ENCODE results near the gene C11orf21.
A peak's percentile ranks its signal among the peaks of the same experiment; 100 is the strongest.

C11orf21 gene

DNA sequence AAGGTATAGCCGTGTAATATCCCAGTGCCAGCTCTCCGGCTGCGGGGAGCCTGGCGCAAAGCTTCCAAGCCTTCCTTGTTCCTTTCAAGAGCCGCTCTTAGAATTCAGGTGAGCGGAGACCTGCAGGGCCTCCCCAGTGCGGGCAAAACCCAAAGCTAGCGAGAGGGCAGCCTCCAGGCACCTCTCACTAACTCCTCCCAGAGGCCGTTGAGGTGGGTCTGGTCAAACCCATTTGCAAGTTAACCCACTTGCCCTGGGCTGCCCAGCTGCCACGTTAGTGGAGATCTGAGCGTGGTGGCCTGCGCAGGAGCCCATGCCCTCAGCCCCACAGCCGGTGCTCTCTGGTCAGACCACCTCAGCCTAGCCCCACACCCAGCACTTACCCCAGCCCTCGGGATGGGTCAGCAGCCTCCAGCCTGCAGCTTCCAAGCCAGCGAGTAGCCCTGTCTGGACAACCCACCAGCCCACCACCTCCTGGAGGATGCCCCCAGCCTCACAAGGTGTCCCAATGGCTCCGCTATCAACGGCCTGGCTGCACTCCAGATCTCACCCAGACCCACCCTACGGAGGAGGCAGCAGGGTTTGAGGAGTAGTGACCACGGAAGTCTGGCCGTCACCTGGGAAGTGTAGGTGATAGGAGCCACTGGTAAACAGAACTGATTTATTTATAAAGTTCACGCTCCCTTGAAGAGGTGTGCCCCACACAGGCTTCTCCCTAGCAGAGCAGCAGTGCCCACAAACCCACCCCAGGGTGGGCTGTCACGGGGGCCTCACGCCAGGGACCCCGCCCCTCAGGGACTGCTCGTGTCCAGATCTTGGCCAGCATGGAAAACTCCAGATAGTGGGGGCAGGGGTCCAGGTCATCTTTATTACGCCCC, 33.6 kb downstream of the C11orf21 start:
- ATAC-seq = no peak
- Mint-ChIP-seq H3K9me3 (no peaks in the 10 kb centered on the region), H3K4me3 (peak overlapping the region; percentile 71), H3K36me3 (peaks cover 6% of the 10 kb centered on the region), H3K4me1 (peaks cover 34% of the 10 kb centered on the region), H3K27ac (peak overlapping the region; percentile 54)
- peak in 1 of 2 donors; percentile 50 for DNase-seq (ENCODE audit: low spot score in 2 of 2)

DNA sequence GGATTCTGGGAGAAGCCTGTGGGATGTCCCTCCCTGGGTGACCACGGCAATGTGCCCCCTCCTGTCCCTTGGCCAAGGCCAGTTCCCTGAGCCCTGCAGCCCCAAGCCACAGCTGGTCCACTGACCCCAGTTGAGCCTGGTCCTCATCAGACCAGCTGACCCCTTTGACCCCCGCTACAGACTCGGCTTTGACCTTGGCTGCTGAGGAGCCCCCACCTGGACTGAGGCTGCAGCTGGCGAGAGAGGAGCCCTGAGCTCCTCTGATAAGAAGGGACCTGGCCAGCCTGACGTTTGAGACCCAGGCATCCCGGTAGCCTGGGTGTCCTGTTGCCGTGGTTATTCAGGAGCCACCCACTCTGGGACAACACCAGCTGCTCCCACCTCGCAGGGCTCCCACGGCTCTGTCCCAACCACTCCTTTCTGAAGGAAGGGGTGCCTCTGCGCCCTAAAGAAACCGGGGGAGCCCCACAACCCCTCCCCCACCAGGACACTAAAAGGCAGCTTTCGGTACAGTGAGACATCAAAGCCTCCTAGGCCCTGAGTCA, 34.3 kb downstream of the C11orf21 start:
- peaks cover 34% of the 10 kb centered on the region for H3K4me1 Mint-ChIP-seq
- H3K36me3 Mint-ChIP-seq = peaks cover 6% of the 10 kb centered on the region
- H3K9me3 Mint-ChIP-seq = no peaks in the 10 kb centered on the region
- no peak overlapping the region for H3K4me3 Mint-ChIP-seq
- DNase-seq (ENCODE audit: low spot score in 2 of 2) (peak in 1 of 2 donors; percentile 51), ATAC-seq (no peak)
- H3K27ac Mint-ChIP-seq = no peak overlapping the region

DNA sequence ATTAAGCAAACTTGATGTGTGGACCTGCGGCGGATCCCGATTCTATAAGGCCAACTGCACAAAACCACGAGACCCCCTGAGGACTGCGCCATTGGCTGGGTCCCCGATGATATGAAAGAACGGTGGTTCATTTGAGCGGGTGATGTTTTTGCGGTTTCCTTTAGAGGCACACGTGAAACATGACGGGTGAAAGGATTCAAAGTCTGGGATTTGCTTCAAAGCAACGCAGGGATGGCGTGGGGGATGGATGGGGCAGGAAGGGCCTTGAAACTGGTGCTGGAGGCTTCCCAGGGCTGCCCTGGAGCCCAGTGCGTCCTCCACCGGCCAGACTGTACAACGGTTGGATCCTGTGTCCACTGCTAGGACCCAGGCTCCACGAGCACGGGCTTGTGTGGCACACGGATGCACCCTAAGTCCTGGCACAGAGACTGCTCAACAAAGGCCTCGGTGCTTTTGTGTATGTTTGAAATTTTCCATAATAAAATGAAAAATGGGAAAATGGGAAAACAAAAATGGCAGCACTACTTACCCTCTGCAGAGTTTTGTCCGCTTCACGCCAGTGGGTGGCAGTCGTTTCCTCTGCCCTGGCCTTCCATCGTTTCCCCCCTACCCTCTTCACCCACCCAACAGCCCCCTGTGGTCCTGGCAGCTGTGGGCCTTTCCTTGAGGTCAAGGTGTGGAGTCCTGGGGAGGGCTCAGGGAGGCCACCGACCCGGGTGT, 35.0 kb downstream of the C11orf21 start:
- H3K27ac Mint-ChIP-seq = peak overlapping the region; percentile 81
- H3K36me3 Mint-ChIP-seq = peaks cover 6% of the 10 kb centered on the region
- no peaks in the 10 kb centered on the region for H3K9me3 Mint-ChIP-seq
- no peak for ATAC-seq
- H3K4me1 Mint-ChIP-seq = peaks cover 34% of the 10 kb centered on the region
- H3K4me3 Mint-ChIP-seq = peak overlapping the region; percentile 48
- peak in 1 of 2 donors; percentile 44 for DNase-seq (ENCODE audit: low spot score in 2 of 2)

DNA sequence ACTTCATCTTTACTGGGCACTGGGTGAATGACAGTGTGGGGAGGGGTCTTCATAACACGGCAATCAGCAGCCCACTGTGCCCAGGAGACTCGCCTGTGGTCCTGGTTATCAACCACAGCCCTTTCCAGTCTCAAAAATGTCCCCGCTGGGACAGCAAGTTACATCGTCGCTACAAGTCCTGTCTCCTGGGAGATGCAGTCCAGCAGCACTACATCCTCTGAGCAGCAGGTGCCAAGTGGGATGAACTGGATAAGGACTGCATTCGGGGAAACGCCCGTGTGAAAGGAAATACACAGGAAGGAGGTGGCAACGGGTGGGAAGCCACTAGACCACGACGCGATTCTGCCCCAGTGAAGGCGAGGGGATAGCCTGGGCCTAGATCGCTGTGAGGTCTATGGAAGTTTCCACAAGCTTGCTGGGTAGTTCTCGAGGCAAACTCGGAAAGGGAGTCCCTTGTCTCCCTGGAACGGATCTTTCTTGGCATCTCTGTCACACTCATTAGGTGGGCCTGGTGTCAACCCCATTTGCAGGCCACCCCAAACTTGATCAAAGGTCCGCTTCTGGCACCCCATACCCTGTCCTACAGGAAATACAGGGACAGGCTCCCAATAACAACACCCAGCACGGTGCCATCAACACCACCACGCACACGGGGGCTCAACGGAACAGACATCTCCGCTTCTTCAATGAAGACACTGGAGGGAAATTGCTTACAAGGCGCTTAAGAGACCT, 35.7 kb downstream of the C11orf21 start:
- Mint-ChIP-seq H3K4me1 (peaks cover 28% of the 10 kb centered on the region), H3K4me3 (peak overlapping the region; percentile 48), H3K27ac (peak overlapping the region; percentile 81), H3K36me3 (peaks cover 6% of the 10 kb centered on the region), H3K9me3 (no peaks in the 10 kb centered on the region)
- no peak for ATAC-seq
- DNase-seq (ENCODE audit: low spot score in 2 of 2) = peak in 1 of 2 donors; percentile 56

DNA sequence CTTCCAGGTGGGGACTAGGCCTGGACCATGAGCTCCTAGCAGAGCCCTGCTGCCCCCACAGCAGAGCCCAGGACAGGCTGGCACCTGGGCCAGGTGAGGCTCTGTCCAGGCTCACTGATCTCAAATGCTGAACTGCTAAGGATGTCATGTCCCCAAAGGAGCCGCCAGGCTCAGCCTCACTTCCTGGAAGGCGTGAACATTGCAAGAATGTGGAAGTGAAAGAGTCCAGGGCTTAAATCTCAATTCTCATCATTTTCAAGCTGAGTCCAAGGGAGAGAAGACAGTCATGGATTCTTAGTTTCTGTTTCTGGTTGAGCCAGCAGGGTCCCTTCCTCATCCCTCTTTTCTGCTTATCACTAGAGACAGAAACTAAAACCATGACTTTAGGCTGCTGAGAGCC, 36.3 kb downstream of the C11orf21 start:
- ATAC-seq (peak; percentile 46), DNase-seq (ENCODE audit: low spot score in 2 of 2) (peak in 1 of 2 donors; percentile 55)
- Mint-ChIP-seq H3K27ac (peak overlapping the region; percentile 81), H3K36me3 (peaks cover 6% of the 10 kb centered on the region), H3K9me3 (no peaks in the 10 kb centered on the region), H3K4me3 (peak overlapping the region; percentile 48), H3K4me1 (peaks cover 28% of the 10 kb centered on the region)

DNA sequence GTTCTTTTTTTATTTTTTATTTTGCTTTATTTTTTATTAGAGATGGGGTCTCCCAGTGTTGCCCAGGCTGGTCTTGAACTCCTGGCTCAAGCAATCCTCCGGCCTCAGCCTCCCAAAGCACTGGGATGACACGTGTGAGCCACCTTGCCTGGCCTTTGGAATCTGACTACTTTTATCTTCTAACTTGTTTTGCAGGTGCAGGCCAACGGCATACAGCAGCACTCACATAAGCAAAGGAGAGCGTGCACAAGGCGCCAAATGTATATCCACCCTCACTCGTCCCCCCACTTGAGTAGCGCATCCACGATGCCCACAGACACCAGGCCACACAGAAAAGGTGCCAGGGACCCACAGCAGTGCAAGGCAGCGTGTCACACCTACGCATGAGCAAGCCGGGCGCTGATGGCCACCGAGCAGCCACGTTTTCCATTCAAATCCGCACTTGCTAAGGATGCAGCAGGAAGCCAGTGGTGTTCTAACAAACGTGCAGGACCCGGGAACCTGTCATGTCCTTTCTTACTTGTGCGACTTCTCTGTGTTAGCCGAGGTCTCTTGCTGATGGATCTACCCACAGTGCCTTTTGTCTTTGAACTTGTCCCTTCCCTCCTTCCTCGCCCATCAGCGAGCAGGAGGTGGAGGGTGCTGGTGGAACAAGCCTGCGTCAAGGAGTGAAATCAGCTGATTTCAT, 37.2 kb downstream of the C11orf21 start:
- DNase-seq (ENCODE audit: low spot score in 2 of 2) (peak in 1 of 2 donors; percentile 42), ATAC-seq (no peak)
- H3K27ac Mint-ChIP-seq = no peak overlapping the region
- peaks cover 28% of the 10 kb centered on the region for H3K4me1 Mint-ChIP-seq
- H3K36me3 Mint-ChIP-seq = peaks cover 6% of the 10 kb centered on the region
- no peaks in the 10 kb centered on the region for H3K9me3 Mint-ChIP-seq
- no peak overlapping the region for H3K4me3 Mint-ChIP-seq

DNA sequence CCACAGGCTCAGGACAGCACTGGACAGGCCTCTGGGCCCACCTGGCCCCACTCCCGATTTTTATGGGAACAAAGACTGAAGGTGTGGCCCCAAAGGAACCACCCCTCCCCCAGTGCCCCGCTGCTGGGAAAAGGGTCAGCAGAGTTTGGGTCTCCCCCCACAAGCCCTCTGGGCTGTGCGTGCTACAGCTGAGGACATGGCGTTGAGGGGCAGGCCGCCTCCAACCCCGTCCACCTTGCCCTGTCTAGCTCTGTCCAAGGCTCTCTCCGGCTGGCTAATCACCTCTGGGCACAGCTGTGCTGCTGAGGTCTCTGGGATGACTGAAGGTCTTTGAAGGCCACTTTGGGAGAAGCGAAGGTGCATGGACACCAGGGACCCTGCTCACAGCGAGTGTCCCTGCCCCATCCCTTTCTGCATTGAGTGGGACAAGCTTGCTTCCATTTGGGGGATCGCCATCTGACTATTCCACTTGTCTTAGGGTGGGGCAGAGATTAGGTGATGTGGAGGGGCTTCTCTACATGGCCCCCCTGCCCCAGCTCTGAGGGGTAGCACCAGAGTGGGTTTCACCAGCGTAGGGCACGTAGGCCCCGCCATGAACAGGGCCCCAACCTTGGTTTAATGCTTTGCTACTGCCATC, 37.9 kb downstream of the C11orf21 start:
- no peaks in the 10 kb centered on the region for H3K9me3 Mint-ChIP-seq
- DNase-seq (ENCODE audit: low spot score in 2 of 2) = no peak
- no peak overlapping the region for H3K27ac Mint-ChIP-seq
- no peak for ATAC-seq
- no peak overlapping the region for H3K4me3 Mint-ChIP-seq
- H3K36me3 Mint-ChIP-seq = peaks cover 6% of the 10 kb centered on the region
- H3K4me1 Mint-ChIP-seq = peaks cover 28% of the 10 kb centered on the region

DNA sequence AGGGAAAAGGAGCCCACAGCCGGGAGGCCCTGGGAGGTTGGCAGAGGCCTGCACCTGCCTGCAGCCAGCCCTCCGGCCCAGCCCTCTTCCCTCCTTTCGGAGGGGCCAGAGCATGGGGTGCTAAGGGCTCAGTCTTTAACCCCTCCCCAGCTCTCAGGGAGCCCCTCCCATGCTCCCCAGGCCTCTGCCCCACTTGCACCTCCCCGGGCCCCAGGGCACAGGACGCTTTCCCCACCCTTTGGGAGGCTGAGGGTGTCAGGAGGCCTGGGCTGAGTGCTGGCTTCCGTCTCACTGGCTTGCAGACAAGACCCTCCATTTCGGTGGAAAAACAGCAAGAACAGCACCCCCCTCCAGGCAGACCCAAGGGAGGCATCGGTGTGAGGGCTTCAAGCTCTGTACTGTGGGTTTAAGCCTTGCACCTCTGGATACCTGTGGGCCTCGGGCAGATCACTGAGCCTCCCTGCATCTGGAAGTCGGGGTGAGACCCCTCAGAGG, 38.6 kb downstream of the C11orf21 start:
- no peaks in the 10 kb centered on the region for H3K9me3 Mint-ChIP-seq
- H3K4me1 Mint-ChIP-seq = peaks cover 26% of the 10 kb centered on the region
- no peak overlapping the region for H3K4me3 Mint-ChIP-seq
- H3K36me3 Mint-ChIP-seq = peaks cover 4% of the 10 kb centered on the region
- no peak overlapping the region for H3K27ac Mint-ChIP-seq
- ATAC-seq (no peak), DNase-seq (ENCODE audit: low spot score in 2 of 2) (no peak)

DNA sequence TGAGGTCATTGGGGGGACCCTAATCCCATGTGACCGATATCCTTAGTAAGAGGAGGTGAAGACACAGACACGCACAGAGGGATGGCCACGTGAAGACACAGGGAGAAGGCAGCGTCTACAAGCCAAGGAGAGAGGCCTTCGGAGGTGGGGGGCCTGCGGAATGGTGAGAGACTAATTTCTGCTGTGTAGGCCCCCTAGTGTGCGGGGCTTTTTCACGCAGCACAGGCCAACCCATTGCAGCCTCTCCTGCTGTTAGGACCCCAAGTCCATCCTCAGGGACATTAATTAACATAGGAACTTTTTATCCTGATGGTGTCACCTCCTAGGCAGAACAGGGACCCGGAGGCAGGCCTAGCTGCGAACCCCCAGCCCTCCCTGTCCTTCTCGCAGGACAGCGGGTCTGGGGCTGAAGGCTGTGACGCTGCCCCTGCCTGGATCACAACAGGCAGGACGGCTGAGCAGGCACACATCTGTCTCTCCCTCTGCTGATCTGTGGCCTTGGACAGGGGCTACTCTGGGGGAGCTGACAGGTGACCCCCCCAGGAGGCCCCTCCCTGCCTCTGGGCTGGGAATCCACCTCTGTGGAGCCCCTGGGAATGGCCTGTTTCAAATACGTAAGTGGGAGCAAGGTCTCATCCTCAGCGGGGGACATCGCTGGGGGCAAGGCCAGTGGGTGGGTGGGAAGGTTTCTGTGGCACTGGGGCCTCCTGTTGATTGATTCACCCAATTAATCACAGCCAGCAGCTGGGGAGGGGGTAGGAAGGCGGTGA, 39.2 kb downstream of the C11orf21 start:
- peak overlapping the region; percentile 58 for H3K27ac Mint-ChIP-seq
- H3K9me3 Mint-ChIP-seq = no peaks in the 10 kb centered on the region
- peaks cover 22% of the 10 kb centered on the region for H3K4me1 Mint-ChIP-seq
- H3K36me3 Mint-ChIP-seq = no peaks in the 10 kb centered on the region
- DNase-seq (ENCODE audit: low spot score in 2 of 2) = no peak
- H3K4me3 Mint-ChIP-seq = no peak overlapping the region
- no peak for ATAC-seq

DNA sequence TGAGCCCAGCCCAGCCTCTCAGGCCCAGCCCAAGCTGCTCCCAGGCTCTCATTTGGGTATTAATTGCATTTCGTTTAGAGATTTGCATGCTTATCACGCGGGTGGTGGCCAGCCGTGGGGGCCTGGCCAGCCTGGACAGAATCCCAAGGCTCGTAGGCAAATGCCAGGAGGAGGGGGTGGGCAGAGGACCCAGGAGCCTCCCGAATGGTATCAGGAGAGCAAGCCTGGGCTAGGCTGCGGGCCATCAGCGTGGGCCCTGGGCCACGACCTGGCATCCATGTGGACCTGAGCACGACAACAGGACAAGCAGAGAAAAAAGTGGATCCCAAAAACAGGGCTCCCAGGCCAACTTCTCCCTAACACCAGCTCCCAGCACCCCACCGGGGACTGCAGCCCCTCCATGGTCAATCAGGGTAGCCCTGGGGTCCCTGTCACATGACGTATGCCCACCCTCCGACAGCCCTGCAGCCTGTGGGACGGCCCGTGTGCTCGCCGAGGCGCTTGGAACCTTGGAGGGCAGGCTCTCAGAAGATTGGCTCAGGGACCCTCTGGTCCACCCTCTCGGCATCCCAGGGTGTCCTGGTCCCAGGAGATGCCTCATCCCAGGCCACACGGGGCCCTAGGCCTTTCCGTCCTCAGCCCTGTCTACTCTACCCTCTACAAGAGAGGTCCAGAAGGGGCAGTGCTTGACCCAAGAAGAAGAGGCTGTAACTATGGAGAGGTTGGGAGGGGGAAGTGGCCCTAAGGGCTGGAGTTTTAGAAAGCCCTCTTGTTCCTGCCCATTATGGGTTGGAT, 40.1 kb downstream of the C11orf21 start:
- no peak overlapping the region for H3K4me3 Mint-ChIP-seq
- DNase-seq (ENCODE audit: low spot score in 2 of 2) = no peak
- H3K4me1 Mint-ChIP-seq = peaks cover 21% of the 10 kb centered on the region
- H3K27ac Mint-ChIP-seq = peak overlapping the region; percentile 58
- H3K9me3 Mint-ChIP-seq = no peaks in the 10 kb centered on the region
- no peaks in the 10 kb centered on the region for H3K36me3 Mint-ChIP-seq
- no peak for ATAC-seq

DNA sequence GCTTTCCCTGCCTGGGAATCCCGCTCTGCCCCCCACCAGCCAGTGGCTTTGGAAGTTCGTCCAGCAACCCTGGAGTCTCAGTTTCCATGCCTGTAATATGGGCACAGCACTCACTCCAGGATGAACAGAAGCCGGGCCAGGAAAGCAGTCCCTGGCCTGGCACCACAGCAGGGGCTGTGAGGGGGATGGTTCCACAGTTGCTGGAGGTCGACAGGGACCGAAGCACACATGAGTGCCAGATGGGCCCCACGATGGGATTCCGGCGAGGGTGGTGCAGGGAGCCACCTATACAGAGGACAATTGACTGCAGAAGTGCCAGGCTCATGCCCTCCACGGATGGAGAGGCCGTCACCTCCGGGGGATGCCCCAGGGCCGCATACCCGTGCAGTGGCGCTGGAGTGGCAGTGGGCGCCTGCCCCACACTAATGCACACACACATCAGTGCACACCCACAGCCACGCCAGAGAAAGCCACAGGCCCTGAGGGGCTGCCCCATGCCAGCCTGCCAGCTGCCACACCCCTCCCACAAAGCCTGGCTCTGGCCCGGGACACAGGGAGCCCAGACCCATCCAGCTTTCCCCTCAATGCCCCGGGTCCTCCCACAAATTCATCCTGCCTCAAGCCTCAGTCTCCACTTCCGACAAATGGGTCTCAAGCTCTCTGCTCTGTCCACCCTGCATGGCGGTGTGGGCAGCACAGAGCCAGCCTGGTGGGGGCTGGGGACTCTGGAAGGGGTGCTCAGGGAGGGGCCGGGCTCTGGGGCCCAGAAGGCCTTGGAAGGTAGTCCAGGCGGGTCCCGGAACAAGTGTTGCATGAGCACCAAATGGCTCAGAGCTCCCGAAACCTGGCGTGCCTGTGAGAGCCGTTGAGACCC, 41.0 kb downstream of the C11orf21 start:
- H3K4me3 Mint-ChIP-seq = no peak overlapping the region
- DNase-seq (ENCODE audit: low spot score in 2 of 2) (no peak), ATAC-seq (no peak)
- no peaks in the 10 kb centered on the region for H3K36me3 Mint-ChIP-seq
- peaks cover 12% of the 10 kb centered on the region for H3K4me1 Mint-ChIP-seq
- no peaks in the 10 kb centered on the region for H3K9me3 Mint-ChIP-seq
- no peak overlapping the region for H3K27ac Mint-ChIP-seq

DNA sequence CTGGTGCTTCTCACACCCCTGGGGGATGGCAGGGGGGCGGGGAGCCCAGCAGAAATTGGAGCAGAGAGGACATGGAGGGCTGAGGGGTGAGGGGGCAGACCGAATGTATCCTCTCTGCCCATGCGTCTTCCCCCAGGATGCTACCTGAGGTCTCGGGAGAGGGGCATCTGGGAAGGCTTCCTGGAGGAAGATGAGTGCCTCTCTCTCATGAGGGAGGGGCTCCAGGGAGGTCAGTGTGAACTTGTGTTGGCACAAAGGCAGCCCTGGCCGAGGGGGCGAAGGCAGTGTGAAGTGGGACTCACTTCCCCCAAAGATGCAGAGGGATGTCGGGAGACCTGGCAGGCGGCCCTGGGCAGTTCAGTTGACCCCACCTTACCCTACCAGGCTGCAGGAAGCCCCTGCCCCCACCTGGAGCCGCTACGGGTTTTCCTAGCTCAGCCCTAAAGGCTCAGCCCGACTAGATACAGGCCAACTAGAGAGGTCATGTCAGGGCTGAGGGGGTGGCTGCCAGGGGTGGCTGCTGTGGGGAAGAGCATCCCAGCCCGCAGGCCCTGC, 41.7 kb downstream of the C11orf21 start:
- Mint-ChIP-seq H3K4me3 (no peak overlapping the region), H3K9me3 (no peaks in the 10 kb centered on the region), H3K36me3 (no peaks in the 10 kb centered on the region), H3K4me1 (peaks cover 5% of the 10 kb centered on the region), H3K27ac (peak overlapping the region; percentile 40)
- ATAC-seq = no peak
- no peak for DNase-seq (ENCODE audit: low spot score in 2 of 2)

All from stimulated activated effector memory CD8-positive, alpha-beta T cell treated with anti-CD3 and anti-CD28 coated beads, Interleukin-12 subunit alpha, Interleukin-12 subunit beta, amount 100 ng/mL, for 72 hours (primary cell).